ENCODE results near the gene NAIF1. TPM values are rescaled to one million over a fixed set of nuclear protein-coding genes. Genes with fewer than 3 reads are reported as not detected.

The NAIF1 gene
- total RNA-seq, 4 donors from 2014 or later = 3.6 to 9.5 (median 8.9) TPM

- no peak for TF ChIP-seq CTCF (IDR thresholded peaks at IDR 0.05; ENCODE audit: low read depth)
These were observed 37.1 kb upstream of the NAIF1 start for GRCh38 chr9:128104171-128104618.

GRCh38 chr9:128103589-128103962, 36.5 kb upstream of the NAIF1 start:
- TF ChIP-seq CTCF (IDR thresholded peaks at IDR 0.05; ENCODE audit: low read depth) = no peak

- no peak for TF ChIP-seq CTCF (IDR thresholded peaks at IDR 0.05; ENCODE audit: low read depth)
These were observed 35.9 kb upstream of the NAIF1 start for GRCh38 chr9:128102861-128103588.

GRCh38 chr9:128102196-128102595, 35.1 kb upstream of the NAIF1 start:
- no peak for TF ChIP-seq CTCF (IDR thresholded peaks at IDR 0.05; ENCODE audit: low read depth)

GRCh38 chr9:128101690-128102089, 34.6 kb upstream of the NAIF1 start:
- no peak for TF ChIP-seq CTCF (IDR thresholded peaks at IDR 0.05; ENCODE audit: low read depth)

GRCh38 chr9:128101231-128101661, 34.1 kb upstream of the NAIF1 start:
- no peak for TF ChIP-seq CTCF (IDR thresholded peaks at IDR 0.05; ENCODE audit: low read depth)

GRCh38 chr9:128100581-128100980, 33.5 kb upstream of the NAIF1 start:
- no peak for TF ChIP-seq CTCF (IDR thresholded peaks at IDR 0.05; ENCODE audit: low read depth)
